Keratinocyte (primary cell): ENCODE measurements around the gene TICAM1. TPM values are rescaled to one million over a fixed set of nuclear protein-coding genes. Genes with fewer than 3 reads are reported as not detected.
"Not testable (repeated sequence)": the region's sequence is repeated elsewhere in the genome, so short reads cannot be mapped to it uniquely, and the experiment has no call there.

Experiments used
- DNase-seq: peaks from one replicate; pipeline ENCODE4 v3.0.0-alpha.2; 2011; ENCODE audit warnings: low read depth, missing footprints, low spot score
- FAIRE-seq: peaks from 2 replicates; lab custom pipeline; 2011; peaks lifted over from hg19 to GRCh38; lab: Jason Lieb, UNC
- H2AFZ ChIP-seq: 2 replicates; pipeline ENCODE4 v1.6.0; 2012; ENCODE audit warnings: low read length, control low read depth, inconsistent platforms; ENCODE audit not compliant: control insufficient read depth
- H3K27ac ChIP-seq: 2 replicates; pipeline ENCODE4 v1.5.1; 2011; ENCODE audit warnings: low read length; ENCODE audit not compliant: control insufficient read depth, insufficient read depth
- H3K27me3 ChIP-seq: 3 replicates; pipeline ENCODE4 v1.6.0; 2011; ENCODE audit warnings: low read length; ENCODE audit not compliant: control insufficient read depth, insufficient read depth; ENCODE audit errors: extremely low read depth
- H3K36me3 ChIP-seq, 2 experiments: 2 replicates in 1 of 2; 3 replicates in 1 of 2; pipeline ENCODE4 v1.5.1; 2011; ENCODE audit warnings: low read length in 2 of 2, mild to moderate bottlenecking in 1 of 2; ENCODE audit not compliant: control insufficient read depth in 2 of 2, insufficient read depth in 2 of 2; ENCODE audit errors: extremely low read depth in 1 of 2
- H3K4me1 ChIP-seq: 3 replicates; pipeline ENCODE4 v1.5.1; 2011; ENCODE audit warnings: low read length; ENCODE audit not compliant: control insufficient read depth, insufficient read depth; ENCODE audit errors: extremely low read depth
- H3K4me2 ChIP-seq: 3 replicates; pipeline ENCODE4 v1.6.0; 2011; ENCODE audit warnings: low read depth, low read length; ENCODE audit not compliant: control insufficient read depth, insufficient read depth; ENCODE audit errors: extremely low read depth
- H3K4me3 ChIP-seq, 3 experiments: fragments of 200-600 bp in 1 of 3; sonication (generic) in 1 of 3; 2 replicates in 2 of 3; 3 replicates in 1 of 3; pipeline ENCODE4 v1.5.1; 2011 to 2016; ENCODE audit warnings: low read length in 3 of 3, mild to moderate bottlenecking in 3 of 3, control low read depth in 2 of 3, inconsistent platforms in 1 of 3, low read depth in 1 of 3, mixed read lengths in 1 of 3, mixed run types in 1 of 3, moderate library complexity in 1 of 3; ENCODE audit not compliant: control insufficient read depth in 2 of 3, insufficient read depth in 2 of 3; ENCODE audit errors: extremely low read depth in 1 of 3
- H3K79me2 ChIP-seq: 2 replicates; pipeline ENCODE4 v1.6.0; 2012; ENCODE audit warnings: low read length; ENCODE audit not compliant: control insufficient read depth, insufficient read depth
- H3K9ac ChIP-seq: 3 replicates; pipeline ENCODE4 v1.6.0; 2011; ENCODE audit warnings: low read length; ENCODE audit not compliant: control insufficient read depth, insufficient read depth; ENCODE audit errors: extremely low read depth
- H3K9me1 ChIP-seq: 3 replicates; pipeline ENCODE4 v1.6.0; 2011; ENCODE audit warnings: low read length; ENCODE audit not compliant: control insufficient read depth, insufficient read depth; ENCODE audit errors: extremely low read depth
- H3K9me3 ChIP-seq: 2 replicates; pipeline ENCODE4 v1.5.1; 2012; ENCODE audit warnings: low read depth, low read length; ENCODE audit not compliant: control insufficient read depth
- H4K20me1 ChIP-seq: 3 replicates; pipeline ENCODE4 v1.6.0; 2011; ENCODE audit warnings: low read length; ENCODE audit not compliant: control insufficient read depth, insufficient read depth; ENCODE audit errors: extremely low read depth
- CTCF ChIP-seq, 3 experiments: IDR thresholded peaks in 1 of 3; conservative IDR thresholded peaks in 1 of 3; optimal IDR thresholded peaks in 1 of 3; 2 replicates in 2 of 3; 3 replicates in 1 of 3; pipeline versions ENCODE3 to v1.5.1; 2011; ENCODE audit warnings: low read length in 3 of 3, mild to moderate bottlenecking in 3 of 3, moderate library complexity in 2 of 3, control low read depth in 1 of 3, inconsistent platforms in 1 of 3; ENCODE audit not compliant: insufficient read depth in 2 of 3; ENCODE audit errors: extremely low read depth in 1 of 3
- EZH2 ChIP-seq: IDR thresholded peaks from one replicate; pipeline ENCODE4 v1.6.1; 2012; ENCODE audit warnings: inconsistent platforms, mild to moderate bottlenecking, low read length, moderate library complexity
- dilution Hi-C: fragments of 300-500 bp; cut with MboI; formaldehyde crosslinking; loops from one replicate; pipeline ENCODE4 v1.7.0; 2020; ENCODE audit warnings: low sequenced_read_pairs; ENCODE audit not compliant: extremely low pct_ligation_motif_present
- polyA plus RNA-seq, 5 experiments: library from polyadenylated mRNA; depleted of rRNA in 3 of 5; stranded (reverse) in 3 of 5; stranded (forward) in 1 of 5; unstranded in 1 of 5; fragments of >200 nt; gene quantifications; 1 replicate in 1 of 5; 2 replicates in 3 of 5; 3 replicates in 1 of 5; pipeline versions ENCODE4 v1.2.1 to v1.2.3, GENCODE V29; 2011 to 2012; ENCODE audit warnings: missing spikeins in 2 of 5, low read depth in 1 of 5, low replicate concordance in 1 of 5

Gene TICAM1
- polyA plus RNA-seq, 1 donor (not counting 4 experiments of a cell fraction or from before 2014, with no cell fraction given): 2.2 TPM

DNA sequence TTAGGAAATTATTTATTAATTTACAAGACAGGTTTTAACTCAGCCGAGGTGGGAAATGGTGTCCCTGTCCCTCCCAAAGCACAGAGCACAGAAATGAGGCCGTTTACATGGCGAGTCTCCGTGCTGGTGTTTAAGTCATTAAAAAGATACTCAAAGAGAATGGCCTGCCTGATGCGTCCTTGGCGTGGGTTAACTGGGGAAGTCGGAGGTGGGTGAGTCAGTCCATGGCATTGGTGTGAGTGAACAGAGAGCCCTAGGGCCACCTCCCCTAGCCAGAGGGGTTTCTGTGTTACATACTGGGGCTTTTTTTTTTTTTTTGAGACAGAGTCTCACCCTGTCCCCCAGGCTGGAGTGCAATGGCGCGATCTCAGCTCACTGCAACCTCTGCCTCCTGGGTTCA lies 36.1 kb downstream of the TICAM1 start:
- H3K4me1 ChIP-seq: peaks cover 39% of the 10 kb centered on the region
- H2AFZ ChIP-seq: no peak overlapping the region

GRCh38 chr19:4794971-4795370 lies 36.5 kb downstream of the TICAM1 start:
- FAIRE-seq (peak; percentile 36), DNase-seq (no peak)
- Histone ChIP-seq H4K20me1 (no peaks in the 10 kb centered on the region), H3K9ac (peak overlapping the region; percentile 69), H3K9me3 (no peaks in the 10 kb centered on the region), H3K9me1 (no peaks in the 10 kb centered on the region), H3K4me3 (peak overlapping the region in 2 of 3 experiments; percentile 55 to 57), H3K27ac (peak overlapping the region; percentile 76), H3K79me2 (peaks cover 49% of the 10 kb centered on the region), H3K27me3 (no peaks in the 10 kb centered on the region), H3K4me2 (peak overlapping the region; percentile 93), H3K4me1 (peaks cover 36% of the 10 kb centered on the region), H3K36me3 (peaks cover 2 to 10% of the 10 kb centered on the region in 2 experiments), H2AFZ (no peak overlapping the region)
- dilution Hi-C loops: no loop called here
- TF ChIP-seq CTCF (optimal IDR thresholded peaks at IDR 0.05 in 1 of 3, IDR thresholded peaks at IDR 0.05 in 1 of 3, conservative IDR thresholded peaks at IDR 0.05 in 1 of 3; ENCODE audit: extremely low read depth in 1 of 3, insufficient read depth in 2 of 3, low read length in 3 of 3) (no peak), EZH2 (no peak)

More for the DNA sequence above, 36.1 kb downstream of the TICAM1 start:
- H3K36me3 ChIP-seq: peaks cover 2 to 10% of the 10 kb centered on the region in 2 experiments
- no peaks in the 10 kb centered on the region for H3K9me1 ChIP-seq
- FAIRE-seq (no peak), DNase-seq (no peak)
- H3K9me3 ChIP-seq: no peaks in the 10 kb centered on the region
- dilution Hi-C loops: no loop called here
- peaks cover 49% of the 10 kb centered on the region for H3K79me2 ChIP-seq
- no peak for TF ChIP-seq EZH2
- TF ChIP-seq CTCF (optimal IDR thresholded peaks at IDR 0.05 in 1 of 3, IDR thresholded peaks at IDR 0.05 in 1 of 3, conservative IDR thresholded peaks at IDR 0.05 in 1 of 3; ENCODE audit: extremely low read depth in 1 of 3, insufficient read depth in 2 of 3, low read length in 3 of 3): no peak
- no peaks in the 10 kb centered on the region for H4K20me1 ChIP-seq
- peak overlapping the region in 2 of 3 experiments; percentile 55 to 57 for H3K4me3 ChIP-seq
- peak overlapping the region; percentile 93 for H3K4me2 ChIP-seq
- no peaks in the 10 kb centered on the region for H3K27me3 ChIP-seq
- peak overlapping the region; percentile 69 for H3K9ac ChIP-seq
- peak overlapping the region; percentile 76 for H3K27ac ChIP-seq

DNA sequence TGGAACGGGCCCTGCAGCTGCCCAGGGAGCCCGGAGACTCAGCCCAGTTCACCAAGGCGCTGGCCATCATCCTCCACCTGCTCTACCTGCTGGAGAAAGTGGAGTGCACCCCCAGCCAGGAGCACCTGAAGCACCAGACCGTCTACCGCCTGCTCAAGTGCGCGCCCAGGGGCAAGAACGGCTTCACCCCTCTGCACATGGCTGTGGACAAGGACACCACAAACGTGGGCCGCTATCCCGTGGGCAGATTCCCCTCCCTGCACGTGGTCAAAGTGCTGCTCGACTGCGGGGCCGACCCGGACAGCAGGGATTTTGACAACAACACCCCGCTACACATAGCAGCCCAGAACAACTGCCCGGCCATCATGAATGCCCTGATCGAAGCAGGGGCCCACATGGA lies 38.2 kb downstream of the TICAM1 start:
- H3K27ac ChIP-seq, H3K4me2 ChIP-seq, FAIRE-seq, H3K36me3 ChIP-seq, dilution Hi-C loops, H3K9ac ChIP-seq, H4K20me1 ChIP-seq, H3K27me3 ChIP-seq, DNase-seq, H3K9me1 ChIP-seq, H3K4me3 ChIP-seq, H3K9me3 ChIP-seq, H2AFZ ChIP-seq: not testable (repeated sequence)
- Histone ChIP-seq H3K79me2 (peaks cover 49% of the 10 kb centered on the region), H3K4me1 (peaks cover 36% of the 10 kb centered on the region)

- H2AFZ ChIP-seq, FAIRE-seq, H3K9me3 ChIP-seq, H3K27me3 ChIP-seq, dilution Hi-C loops, H3K36me3 ChIP-seq, H3K9me1 ChIP-seq, DNase-seq, H4K20me1 ChIP-seq: not testable (repeated sequence)
- Histone ChIP-seq H3K4me1 (peaks cover 36% of the 10 kb centered on the region), H3K4me3 (peak overlapping the region; percentile 71 to 81 (median 77)), H3K9ac (peak overlapping the region; percentile 93), H3K27ac (peak overlapping the region; percentile 86), H3K79me2 (peaks cover 49% of the 10 kb centered on the region), H3K4me2 (peak overlapping the region; percentile 82)
Measured at GRCh38 chr19:4792866-4793195, 38.7 kb downstream of the TICAM1 start.
